ENCODE results near the gene NKAIN1. TPM values are rescaled to one million over a fixed set of nuclear protein-coding genes. Genes with fewer than 3 reads are reported as not detected.

The NKAIN1 gene
- total RNA-seq, 2 experiments from 2014 or later, result not detected

- H3K9me2 ChIP-seq (ENCODE audit: insufficient read depth, low read length), result no peaks in the 10 kb centered on the region
- no peaks in the 10 kb centered on the region for H4K20me1 ChIP-seq (ENCODE audit: insufficient read depth, low read length)
- no peaks in the 10 kb centered on the region for H3K4me1 ChIP-seq (ENCODE audit: insufficient read depth, low read length, poor library complexity, severe bottlenecking)
- DNase-seq (ENCODE audit: low spot score), result no peak
- no peak overlapping the region for H3K4me3 ChIP-seq (ENCODE audit: low read depth, low read length, poor library complexity, severe bottlenecking)
- no TSS peak for BruUV-seq (replicated peaks)
- no peaks in the 10 kb centered on the region for H3K9me3 ChIP-seq (ENCODE audit: low read length)
- intact Hi-C loops (cut with micrococcal nuclease; ENCODE audit: unreplicated experiment), result no loop called here
- H3K36me3 ChIP-seq (ENCODE audit: insufficient read depth, low read length), result no peaks in the 10 kb centered on the region
- H3K79me2 ChIP-seq (ENCODE audit: insufficient read depth, low read depth, low read length), result no peaks in the 10 kb centered on the region
- POLR2A ChIA-PET, result no interaction called here
- no peak overlapping the region for H2AFZ ChIP-seq (ENCODE audit: low read length)
- H3K27ac ChIP-seq (ENCODE audit: low read depth, low read length, poor library complexity, severe bottlenecking), result no peak overlapping the region
- CTCF ChIA-PET (ENCODE audit: unreplicated experiment), result no interaction called here
- TF ChIP-seq EZH2phosphoT487 (IDR thresholded peaks at IDR 0.05; ENCODE audit: borderline replicate concordance, low read depth, low read length), result no peak
- TF ChIP-seq, protein P1, sequence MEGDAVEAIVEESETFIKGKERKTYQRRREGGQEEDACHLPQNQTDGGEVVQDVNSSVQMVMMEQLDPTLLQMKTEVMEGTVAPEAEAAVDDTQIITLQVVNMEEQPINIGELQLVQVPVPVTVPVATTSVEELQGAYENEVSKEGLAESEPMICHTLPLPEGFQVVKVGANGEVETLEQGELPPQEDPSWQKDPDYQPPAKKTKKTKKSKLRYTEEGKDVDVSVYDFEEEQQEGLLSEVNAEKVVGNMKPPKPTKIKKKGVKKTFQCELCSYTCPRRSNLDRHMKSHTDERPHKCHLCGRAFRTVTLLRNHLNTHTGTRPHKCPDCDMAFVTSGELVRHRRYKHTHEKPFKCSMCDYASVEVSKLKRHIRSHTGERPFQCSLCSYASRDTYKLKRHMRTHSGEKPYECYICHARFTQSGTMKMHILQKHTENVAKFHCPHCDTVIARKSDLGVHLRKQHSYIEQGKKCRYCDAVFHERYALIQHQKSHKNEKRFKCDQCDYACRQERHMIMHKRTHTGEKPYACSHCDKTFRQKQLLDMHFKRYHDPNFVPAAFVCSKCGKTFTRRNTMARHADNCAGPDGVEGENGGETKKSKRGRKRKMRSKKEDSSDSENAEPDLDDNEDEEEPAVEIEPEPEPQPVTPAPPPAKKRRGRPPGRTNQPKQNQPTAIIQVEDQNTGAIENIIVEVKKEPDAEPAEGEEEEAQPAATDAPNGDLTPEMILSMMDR (conservative IDR thresholded peaks at IDR 0.05; ENCODE audit: low read length), result no peak
- no peak overlapping the region for H3K4me2 ChIP-seq (ENCODE audit: low read length)
Observed at GRCh38 chr1:31201931-31202360, 37.7 kb downstream of the NKAIN1 start.

- Histone ChIP-seq H2AFZ (ENCODE audit: low read length) (no peak overlapping the region), H3K4me1 (ENCODE audit: insufficient read depth, low read length, poor library complexity, severe bottlenecking) (no peaks in the 10 kb centered on the region), H3K4me2 (ENCODE audit: low read length) (no peak overlapping the region), H3K9me2 (ENCODE audit: insufficient read depth, low read length) (no peaks in the 10 kb centered on the region), H3K36me3 (ENCODE audit: insufficient read depth, low read length) (no peaks in the 10 kb centered on the region), H3K9me3 (ENCODE audit: low read length) (no peaks in the 10 kb centered on the region), H3K79me2 (ENCODE audit: insufficient read depth, low read depth, low read length) (no peaks in the 10 kb centered on the region), H3K27ac (ENCODE audit: low read depth, low read length, poor library complexity, severe bottlenecking) (no peak overlapping the region), H4K20me1 (ENCODE audit: insufficient read depth, low read length) (no peaks in the 10 kb centered on the region), H3K4me3 (ENCODE audit: low read depth, low read length, poor library complexity, severe bottlenecking) (no peak overlapping the region)
- ChIA-PET POLR2A (no interaction called here), CTCF (ENCODE audit: unreplicated experiment) (no interaction called here)
- intact Hi-C loops (cut with micrococcal nuclease; ENCODE audit: unreplicated experiment), result no loop called here
- DNase-seq (ENCODE audit: low spot score), result no peak
- TF ChIP-seq, protein P1 (conservative IDR thresholded peaks at IDR 0.05; ENCODE audit: low read length), result no peak
- no peak for TF ChIP-seq EZH2phosphoT487 (IDR thresholded peaks at IDR 0.05; ENCODE audit: borderline replicate concordance, low read depth, low read length)
- no TSS peak for BruUV-seq (replicated peaks)
Observed at GRCh38 chr1:31199949-31200348, 39.7 kb downstream of the NKAIN1 start.

DNA sequence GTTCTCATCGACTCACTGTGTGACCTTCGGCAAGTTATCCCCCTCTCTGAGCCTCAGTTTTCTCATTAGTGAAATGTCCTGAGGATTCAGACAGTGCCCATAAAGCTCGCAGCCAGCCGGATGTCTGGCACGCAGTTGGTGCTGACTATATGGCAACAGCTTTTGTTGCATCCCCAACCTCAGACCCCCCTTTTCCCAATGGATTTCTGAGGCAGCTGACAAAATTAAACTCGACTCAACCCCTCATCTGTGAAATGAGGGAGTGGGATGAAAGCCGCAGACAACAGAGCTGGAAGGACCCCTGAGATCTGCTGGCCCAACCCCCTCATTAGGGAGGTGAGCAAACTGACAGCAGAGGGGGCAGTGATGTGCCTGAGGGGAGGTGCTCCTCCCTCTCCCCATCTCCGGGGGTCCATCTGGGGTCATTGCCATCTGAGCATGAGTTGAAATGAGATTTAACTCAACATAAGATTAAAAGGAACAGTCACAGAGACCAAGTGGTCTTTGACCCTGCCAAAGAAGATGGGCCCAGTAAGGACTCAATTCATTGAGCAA is 40.4 kb downstream of the NKAIN1 start:
- no peaks in the 10 kb centered on the region for H3K4me1 ChIP-seq (ENCODE audit: insufficient read depth, low read length, poor library complexity, severe bottlenecking)
- no peaks in the 10 kb centered on the region for H3K9me3 ChIP-seq (ENCODE audit: low read length)
- no peak overlapping the region for H3K4me3 ChIP-seq (ENCODE audit: low read depth, low read length, poor library complexity, severe bottlenecking)
- H3K4me2 ChIP-seq (ENCODE audit: low read length), result no peak overlapping the region
- CTCF ChIA-PET (ENCODE audit: unreplicated experiment), result no interaction called here
- TF ChIP-seq EZH2phosphoT487 (IDR thresholded peaks at IDR 0.05; ENCODE audit: borderline replicate concordance, low read depth, low read length), result no peak
- TF ChIP-seq, protein P1 (conservative IDR thresholded peaks at IDR 0.05; ENCODE audit: low read length), result no peak
- POLR2A ChIA-PET, result interaction anchor here (0.6 kb wide), 1 partner anchor 148 kb away, joined by 5 read pairs; no protein-coding TSS in a partner anchor
- H2AFZ ChIP-seq (ENCODE audit: low read length), result no peak overlapping the region
- no TSS peak for BruUV-seq (replicated peaks)
- no peaks in the 10 kb centered on the region for H3K79me2 ChIP-seq (ENCODE audit: insufficient read depth, low read depth, low read length)
- H3K27ac ChIP-seq (ENCODE audit: low read depth, low read length, poor library complexity, severe bottlenecking), result no peak overlapping the region
- intact Hi-C loops (cut with micrococcal nuclease; ENCODE audit: unreplicated experiment), result no loop called here
- H4K20me1 ChIP-seq (ENCODE audit: insufficient read depth, low read length), result no peaks in the 10 kb centered on the region
- DNase-seq (ENCODE audit: low spot score), result no peak
- no peaks in the 10 kb centered on the region for H3K9me2 ChIP-seq (ENCODE audit: insufficient read depth, low read length)
- H3K36me3 ChIP-seq (ENCODE audit: insufficient read depth, low read length), result no peaks in the 10 kb centered on the region

Measured in OCI-LY7 (cell line).